Upper lobe of right lung (tissue), 1 donor: ENCODE results near the gene PANK4. TPM values are rescaled to one million over a fixed set of nuclear protein-coding genes. Genes with fewer than 3 reads are reported as not detected.
"Not testable (repeated sequence)": the region's sequence is repeated elsewhere in the genome, so short reads cannot be mapped to it uniquely, and the experiment has no call there.

Source experiments
- ATAC-seq: fragments of 200-7000 bp; cut with Tn5 transposase; one replicate; pipeline ENCODE4 v1.9.1; 2020; ENCODE audit warnings: mild to moderate bottlenecking, moderate library complexity
- DNase-seq: peaks from one replicate; pipeline ENCODE4 v3.0.0-alpha.2; 2020
- H3K27ac ChIP-seq: fragments of 200-600 bp; one replicate; pipeline ENCODE4 v1.8.0; 2022
- H3K27me3 ChIP-seq: fragments of 200-600 bp; one replicate; pipeline ENCODE4 v1.8.0; 2022; ENCODE audit warnings: mild to moderate bottlenecking
- H3K36me3 ChIP-seq: fragments of 200-600 bp; one replicate; pipeline ENCODE4 v1.8.0; 2022
- H3K4me1 ChIP-seq: fragments of 200-600 bp; one replicate; pipeline ENCODE4 v1.8.0; 2022
- H3K4me3 ChIP-seq: fragments of 200-600 bp; one replicate; pipeline ENCODE4 v1.8.0; 2022; ENCODE audit warnings: mild to moderate bottlenecking
- H3K9me3 ChIP-seq: fragments of 200-600 bp; one replicate; pipeline ENCODE4 v1.8.0; 2022
- intact Hi-C: fragments of 100-400 bp; cut with DNase I; formaldehyde crosslinking; loops from one replicate; pipeline ENCODE4 v1.11.0; 2022
- total RNA-seq: library from RNA; stranded (reverse); fragmentation: NEBNext Ultra II Directional; extraction: Animal tissue kit (Norgen Biotek cat#: 25700); gene quantifications from one replicate; pipeline ENCODE4 v1.2.1, GENCODE V29; 2021
- TF ChIP-seq, protein P1 (sequence below): fragments of 200-600 bp; IDR thresholded peaks from one replicate; pipeline ENCODE4 v1.8.0; 2022; ENCODE audit warnings: antibody characterized with exemption
- donor health status: DM: no; HTN: yes; CAD: no; lungs with severe emphysema.

PANK4 gene
- total RNA-seq, 1 donor from 2014 or later: 36.4 TPM

DNA sequence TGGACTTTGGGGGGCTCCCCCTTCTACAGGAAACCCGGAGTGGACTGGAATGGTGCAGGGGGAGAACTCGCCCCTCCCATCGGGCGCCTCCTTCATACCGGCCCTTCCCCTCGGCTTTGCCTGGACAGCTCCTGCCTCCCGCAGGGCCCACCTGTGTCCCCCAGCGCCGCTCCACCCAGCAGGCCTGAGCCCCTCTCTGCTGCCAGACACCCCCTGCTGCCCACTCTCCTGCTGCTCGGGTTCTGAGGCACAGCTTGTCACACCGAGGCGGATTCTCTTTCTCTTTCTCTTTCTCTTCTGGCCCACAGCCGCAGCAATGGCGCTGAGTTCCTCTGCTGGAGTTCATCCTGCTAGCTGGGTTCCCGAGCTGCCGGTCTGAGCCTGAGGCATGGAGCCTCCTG, 29.9 kb upstream of the PANK4 start, which contains the start of gene TNFRSF14:
TNFRSF14 (plus strand) TSS at position 95 of the 401 bp plus-strand sequence; CDS start at position 389, 294 bp downstream.
- H3K27me3 ChIP-seq: no peaks in the 10 kb centered on the region
- H3K36me3 ChIP-seq: peaks cover 30% of the 10 kb centered on the region
- peak; percentile 48 for ATAC-seq
- intact Hi-C loops: no loop called here
- peak within 1 kb of the TSS; percentile 94 for H3K4me3 ChIP-seq
- DNase-seq: peak; percentile 84
- TF ChIP-seq, protein P1, sequence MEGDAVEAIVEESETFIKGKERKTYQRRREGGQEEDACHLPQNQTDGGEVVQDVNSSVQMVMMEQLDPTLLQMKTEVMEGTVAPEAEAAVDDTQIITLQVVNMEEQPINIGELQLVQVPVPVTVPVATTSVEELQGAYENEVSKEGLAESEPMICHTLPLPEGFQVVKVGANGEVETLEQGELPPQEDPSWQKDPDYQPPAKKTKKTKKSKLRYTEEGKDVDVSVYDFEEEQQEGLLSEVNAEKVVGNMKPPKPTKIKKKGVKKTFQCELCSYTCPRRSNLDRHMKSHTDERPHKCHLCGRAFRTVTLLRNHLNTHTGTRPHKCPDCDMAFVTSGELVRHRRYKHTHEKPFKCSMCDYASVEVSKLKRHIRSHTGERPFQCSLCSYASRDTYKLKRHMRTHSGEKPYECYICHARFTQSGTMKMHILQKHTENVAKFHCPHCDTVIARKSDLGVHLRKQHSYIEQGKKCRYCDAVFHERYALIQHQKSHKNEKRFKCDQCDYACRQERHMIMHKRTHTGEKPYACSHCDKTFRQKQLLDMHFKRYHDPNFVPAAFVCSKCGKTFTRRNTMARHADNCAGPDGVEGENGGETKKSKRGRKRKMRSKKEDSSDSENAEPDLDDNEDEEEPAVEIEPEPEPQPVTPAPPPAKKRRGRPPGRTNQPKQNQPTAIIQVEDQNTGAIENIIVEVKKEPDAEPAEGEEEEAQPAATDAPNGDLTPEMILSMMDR: no peak
- H3K4me1 ChIP-seq: peaks cover 30% of the 10 kb centered on the region
- no peaks in the 10 kb centered on the region for H3K9me3 ChIP-seq
- H3K27ac ChIP-seq: peak within 1 kb of the TSS; percentile 98

- peaks cover 26% of the 10 kb centered on the region for H3K36me3 ChIP-seq
- intact Hi-C loops: no loop called here
- TF ChIP-seq, protein P1: no peak
- H3K4me3 ChIP-seq: peak overlapping the region; percentile 94
- peak; percentile 94 for DNase-seq
- H3K4me1 ChIP-seq: peaks cover 30% of the 10 kb centered on the region
- no peaks in the 10 kb centered on the region for H3K9me3 ChIP-seq
- ATAC-seq: peak; percentile 78
- peak overlapping the region; percentile 98 for H3K27ac ChIP-seq
- H3K27me3 ChIP-seq: no peaks in the 10 kb centered on the region
These were observed 29.4 kb upstream of the PANK4 start for GRCh38 chr1:2555634-2556276.

DNA sequence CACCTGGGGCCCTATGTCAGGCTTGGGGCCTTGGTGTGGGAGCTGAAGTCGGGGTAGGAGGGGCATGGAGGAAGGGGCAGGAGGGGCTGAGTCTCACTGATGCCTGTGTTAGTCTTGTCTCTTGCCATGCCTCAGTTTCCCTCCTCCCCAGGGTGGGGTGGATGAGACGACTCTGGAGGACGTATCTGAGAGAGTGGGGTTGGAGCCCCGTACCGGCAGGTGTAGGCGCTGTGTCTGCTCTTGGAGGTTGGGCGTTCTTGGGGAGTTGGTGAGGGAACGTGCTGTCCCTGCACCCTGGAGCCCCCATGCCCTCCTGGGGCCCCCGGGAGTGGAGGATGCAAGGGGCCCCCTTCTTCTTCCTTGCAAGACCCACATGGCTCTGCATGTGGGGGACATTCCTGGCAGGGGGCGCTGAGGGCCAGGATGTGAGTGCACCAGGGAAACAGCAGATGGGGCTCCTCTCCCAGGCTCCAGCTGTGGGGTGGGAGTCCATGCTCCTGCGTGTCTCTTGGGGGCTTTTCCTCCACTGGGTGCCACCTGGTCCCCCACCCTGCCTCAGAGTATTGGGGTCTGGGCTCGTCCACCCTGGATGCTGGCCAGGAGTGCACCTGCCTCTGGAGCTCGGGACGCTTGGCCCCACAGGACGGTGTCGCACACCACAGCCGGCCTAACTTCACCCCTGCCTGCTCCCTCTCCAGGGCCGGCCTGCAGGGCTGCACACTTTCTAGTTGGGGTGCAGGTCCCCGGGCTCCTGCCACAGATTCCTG, 28.4 kb upstream of the PANK4 start:
- intact Hi-C loops: no loop called here
- Histone ChIP-seq H3K4me3 (peak overlapping the region; percentile 94), H3K27ac (peak overlapping the region; percentile 98), H3K36me3 (peaks cover 17% of the 10 kb centered on the region), H3K9me3 (no peaks in the 10 kb centered on the region), H3K27me3 (no peaks in the 10 kb centered on the region), H3K4me1 (peaks cover 30% of the 10 kb centered on the region)
- peak; percentile 6 for ATAC-seq
- TF ChIP-seq, protein P1: peak; percentile 44
- DNase-seq: no peak

- DNase-seq (no peak), ATAC-seq (no peak)
- TF ChIP-seq, protein P1: no peak
- Histone ChIP-seq H3K4me3 (no peak overlapping the region), H3K27ac (peak overlapping the region; percentile 98), H3K9me3 (no peaks in the 10 kb centered on the region), H3K27me3 (no peaks in the 10 kb centered on the region), H3K4me1 (peaks cover 38% of the 10 kb centered on the region), H3K36me3 (peaks cover 12% of the 10 kb centered on the region)
- intact Hi-C loops: no loop called here
These were observed 27.6 kb upstream of the PANK4 start for GRCh38 chr1:2553871-2554620.

DNA sequence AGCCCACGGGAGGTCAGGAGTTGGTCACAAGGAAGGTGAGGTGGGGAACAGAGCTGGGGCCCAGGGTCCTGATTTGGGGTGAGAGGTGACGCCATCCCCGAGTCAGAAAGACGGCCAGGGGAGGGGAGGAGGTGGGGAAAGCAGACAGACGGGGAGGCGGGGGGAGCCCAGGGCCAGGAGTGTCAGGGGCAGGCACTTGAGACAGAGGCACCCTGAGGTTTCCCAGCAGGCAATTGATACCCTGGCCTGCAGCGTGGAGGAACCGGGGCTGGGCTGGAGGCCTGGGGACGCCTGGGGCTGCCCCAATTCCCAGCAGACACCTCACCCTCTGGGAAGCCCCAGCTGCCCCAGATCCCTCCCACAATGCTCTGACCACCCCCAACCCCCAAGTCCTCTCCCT, 26.7 kb upstream of the PANK4 start:
- ATAC-seq, DNase-seq, H3K4me3 ChIP-seq, H3K36me3 ChIP-seq, intact Hi-C loops, H3K9me3 ChIP-seq, H3K27ac ChIP-seq, H3K27me3 ChIP-seq: not testable (repeated sequence)
- peaks cover 36% of the 10 kb centered on the region for H3K4me1 ChIP-seq
